Neural cell (in vitro differentiated cells): Measurements from ENCODE around the gene PPP1CA. TPM values are rescaled to one million over a fixed set of nuclear protein-coding genes. Genes with fewer than 3 reads are reported as not detected.

Source experiments
- H2AFZ ChIP-seq: fragments of 200-600, 300-800 bp; sonication (generic), shearing (Covaris generic); 2 replicates; pipeline ENCODE4 v1.6.0; 2014; ENCODE audit warnings: low read depth, mild to moderate bottlenecking, antibody characterized with exemption, low read length, moderate library complexity
- H3F3A ChIP-seq: fragments of 200-600 bp; shearing (Covaris generic); 2 replicates; pipeline ENCODE4 v1.6.1; 2016; ENCODE audit warnings: mild to moderate bottlenecking, moderate library complexity, mixed read lengths, antibody characterized with exemption, low read length; ENCODE audit not compliant: insufficient read depth, poor library complexity, severe bottlenecking
- H3K27ac ChIP-seq: fragments of 200-600, 300-800 bp; sonication (generic), shearing (Covaris generic); 2 replicates; pipeline ENCODE4 v1.5.1; 2014; ENCODE audit warnings: mild to moderate bottlenecking, low read length, moderate library complexity
- H3K27me3 ChIP-seq: fragments of 300-800, 200-600 bp; sonication (generic), shearing (Covaris generic); 2 replicates; pipeline ENCODE4 v1.6.0; 2014; ENCODE audit warnings: mild to moderate bottlenecking, low read depth, low read length, moderate library complexity; ENCODE audit not compliant: insufficient read depth
- H3K36me3 ChIP-seq: fragments of 300-800, 200-600 bp; sonication (generic), shearing (Covaris generic); 2 replicates; pipeline ENCODE4 v1.5.1; 2014; ENCODE audit warnings: mild to moderate bottlenecking, antibody characterized with exemption, low read length, moderate library complexity; ENCODE audit not compliant: insufficient read depth
- H3K4me2 ChIP-seq: fragments of 300-800, 200-600 bp; sonication (generic), shearing (Covaris generic); 2 replicates; pipeline ENCODE4 v1.6.0; 2014; ENCODE audit warnings: mild to moderate bottlenecking, low read length
- H3K4me3 ChIP-seq: fragments of 300-800, 200-600 bp; sonication (generic), shearing (Covaris generic); 2 replicates; pipeline ENCODE4 v1.5.1; 2014; ENCODE audit warnings: mild to moderate bottlenecking, low read length, moderate library complexity
- H3K79me2 ChIP-seq: fragments of 200-600 bp; shearing (Covaris generic); replicated peaks from 2 replicates; pipeline ENCODE4 v1.6.0; 2014; ENCODE audit warnings: mild to moderate bottlenecking, low read length, moderate library complexity; ENCODE audit not compliant: insufficient read depth
- H3K9ac ChIP-seq: fragments of 300-800, 200-600 bp; sonication (generic), shearing (Covaris generic); 2 replicates; pipeline ENCODE4 v1.6.1; 2016; ENCODE audit warnings: mild to moderate bottlenecking, low read length, mixed read lengths
- H3K9me2 ChIP-seq: fragments of 200-600 bp; shearing (Covaris generic); 2 replicates; pipeline ENCODE4 v1.6.1; 2016; ENCODE audit warnings: mild to moderate bottlenecking, low read length, mixed read lengths; ENCODE audit not compliant: insufficient read depth
- H3K9me3 ChIP-seq: fragments of 200-600, 300-800 bp; sonication (generic), shearing (Covaris generic); 2 replicates; pipeline ENCODE4 v1.6.1; 2016; ENCODE audit warnings: mild to moderate bottlenecking, mixed run types, low read length, moderate library complexity, mixed read lengths
- H4K20me1 ChIP-seq: fragments of 200-600 bp; shearing (Covaris generic); 2 replicates; pipeline ENCODE4 v1.6.1; 2016; ENCODE audit warnings: mild to moderate bottlenecking, mixed run types; ENCODE audit not compliant: insufficient read depth
- EP300 ChIP-seq: fragments of 450-650 bp; conservative IDR thresholded peaks from 2 replicates; pipeline ENCODE4 v1.6.1; 2014; ENCODE audit warnings: antibody characterized with exemption, mild to moderate bottlenecking, moderate library complexity; ENCODE audit not compliant: poor library complexity, severe bottlenecking
- EZH2 ChIP-seq: fragments of 200-600, 300-800 bp; shearing (Covaris generic), sonication (generic); IDR thresholded peaks from 2 replicates; pipeline ENCODE4 v1.6.1; 2014; ENCODE audit warnings: antibody characterized with exemption, low read length, borderline replicate concordance, mild to moderate bottlenecking; ENCODE audit not compliant: insufficient read depth, poor library complexity, severe bottlenecking
- MXI1 ChIP-seq: fragments of 450-650 bp; conservative IDR thresholded peaks from 2 replicates; pipeline ENCODE4 v1.6.1; 2014; ENCODE audit warnings: antibody characterized with exemption, mild to moderate bottlenecking; ENCODE audit not compliant: poor library complexity, severe bottlenecking
- POLR2AphosphoS5 ChIP-seq: IDR thresholded peaks from 2 replicates; pipeline ENCODE4 v1.6.1; 2012
- RAD21 ChIP-seq: fragments of 450-650 bp; conservative IDR thresholded peaks from 2 replicates; pipeline ENCODE4 v1.6.1; 2014; ENCODE audit warnings: antibody characterized with exemption, mild to moderate bottlenecking, moderate library complexity
- REST ChIP-seq: IDR thresholded peaks from 2 replicates; pipeline ENCODE4 v1.6.1; 2012; ENCODE audit warnings: borderline replicate concordance
- SMC3 ChIP-seq: fragments of 450-650 bp; conservative IDR thresholded peaks from 2 replicates; pipeline ENCODE4 v1.6.1; 2014; ENCODE audit warnings: antibody characterized with exemption, mild to moderate bottlenecking, moderate library complexity; ENCODE audit not compliant: poor library complexity
- TAF1 ChIP-seq: IDR thresholded peaks from 2 replicates; pipeline ENCODE4 v1.6.1; 2012; ENCODE audit warnings: low read depth
- polyA plus RNA-seq: library from polyadenylated mRNA; depleted of rRNA; stranded (reverse); fragments of >200 nt; gene quantifications from 2 replicates; pipeline ENCODE4 v1.2.3, GENCODE V29; 2014
- TF ChIP-seq, protein P1 (sequence below): fragments of 450-650 bp; IDR thresholded peaks from 2 replicates; pipeline ENCODE4 v1.5.1; 2014; ENCODE audit warnings: antibody characterized with exemption, mild to moderate bottlenecking, moderate library complexity; ENCODE audit not compliant: poor library complexity, severe bottlenecking

Gene PPP1CA
- polyA plus RNA-seq, 1 donor from 2014 or later: 106 TPM

GRCh38 chr11:67410984-67411784, 9.5 kb upstream of the PPP1CA start:
- no peaks in the 10 kb centered on the region for H4K20me1 ChIP-seq
- H3K27me3 ChIP-seq: peaks cover 15% of the 10 kb centered on the region
- no peaks in the 10 kb centered on the region for H3K9me2 ChIP-seq
- H3K4me2 ChIP-seq: no peak overlapping the region
- TF ChIP-seq POLR2AphosphoS5 (no peak), RAD21 (no peak), MXI1 (no peak), EZH2 (no peak), REST (no peak), TAF1 (no peak), EP300 (no peak), SMC3 (no peak)
- TF ChIP-seq, protein P1, sequence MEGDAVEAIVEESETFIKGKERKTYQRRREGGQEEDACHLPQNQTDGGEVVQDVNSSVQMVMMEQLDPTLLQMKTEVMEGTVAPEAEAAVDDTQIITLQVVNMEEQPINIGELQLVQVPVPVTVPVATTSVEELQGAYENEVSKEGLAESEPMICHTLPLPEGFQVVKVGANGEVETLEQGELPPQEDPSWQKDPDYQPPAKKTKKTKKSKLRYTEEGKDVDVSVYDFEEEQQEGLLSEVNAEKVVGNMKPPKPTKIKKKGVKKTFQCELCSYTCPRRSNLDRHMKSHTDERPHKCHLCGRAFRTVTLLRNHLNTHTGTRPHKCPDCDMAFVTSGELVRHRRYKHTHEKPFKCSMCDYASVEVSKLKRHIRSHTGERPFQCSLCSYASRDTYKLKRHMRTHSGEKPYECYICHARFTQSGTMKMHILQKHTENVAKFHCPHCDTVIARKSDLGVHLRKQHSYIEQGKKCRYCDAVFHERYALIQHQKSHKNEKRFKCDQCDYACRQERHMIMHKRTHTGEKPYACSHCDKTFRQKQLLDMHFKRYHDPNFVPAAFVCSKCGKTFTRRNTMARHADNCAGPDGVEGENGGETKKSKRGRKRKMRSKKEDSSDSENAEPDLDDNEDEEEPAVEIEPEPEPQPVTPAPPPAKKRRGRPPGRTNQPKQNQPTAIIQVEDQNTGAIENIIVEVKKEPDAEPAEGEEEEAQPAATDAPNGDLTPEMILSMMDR: no peak
- H3K9me3 ChIP-seq: no peaks in the 10 kb centered on the region
- H3F3A ChIP-seq: no peaks in the 10 kb centered on the region
- H3K79me2 ChIP-seq: no peaks in the 10 kb centered on the region
- no peak overlapping the region for H3K27ac ChIP-seq
- H2AFZ ChIP-seq: no peak overlapping the region
- H3K36me3 ChIP-seq: no peaks in the 10 kb centered on the region
- H3K9ac ChIP-seq: no peak overlapping the region
- H3K4me3 ChIP-seq: no peak overlapping the region

DNA sequence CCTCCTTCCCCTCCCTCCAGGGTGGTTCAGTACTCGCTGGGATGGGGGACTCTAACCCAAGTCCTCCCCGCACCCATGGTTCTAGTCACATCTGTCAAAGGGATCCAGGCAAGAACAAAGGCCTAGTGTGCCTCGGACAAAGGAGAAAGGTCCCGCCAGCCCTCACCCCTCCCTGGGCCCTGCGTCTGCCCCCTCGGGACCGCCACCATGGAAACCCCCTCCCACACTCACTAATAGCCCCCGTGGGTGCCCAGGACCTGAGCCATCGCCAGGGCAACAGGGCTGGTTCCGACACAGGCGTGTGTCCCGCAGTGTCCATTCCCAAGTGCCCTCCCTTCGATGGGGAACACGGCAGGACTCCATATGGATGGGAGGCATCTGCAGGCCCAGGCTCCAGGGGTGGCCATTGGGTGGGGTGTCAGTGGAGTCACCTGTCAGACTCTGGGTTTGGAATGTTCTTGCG, 8.7 kb upstream of the PPP1CA start:
- no peak overlapping the region for H2AFZ ChIP-seq
- H4K20me1 ChIP-seq: no peaks in the 10 kb centered on the region
- no peaks in the 10 kb centered on the region for H3K36me3 ChIP-seq
- no peaks in the 10 kb centered on the region for H3K79me2 ChIP-seq
- H3K4me3 ChIP-seq: no peak overlapping the region
- H3K9ac ChIP-seq: no peak overlapping the region
- H3K9me3 ChIP-seq: no peaks in the 10 kb centered on the region
- H3K27me3 ChIP-seq: peaks cover 11% of the 10 kb centered on the region
- no peaks in the 10 kb centered on the region for H3F3A ChIP-seq
- no peak overlapping the region for H3K27ac ChIP-seq
- TF ChIP-seq SMC3: no peak
- no peak for TF ChIP-seq POLR2AphosphoS5
- TF ChIP-seq, protein P1: no peak
- TF ChIP-seq REST: no peak
- no peak for TF ChIP-seq EZH2
- no peak for TF ChIP-seq MXI1
- TF ChIP-seq RAD21: no peak
- TF ChIP-seq TAF1: no peak
- H3K9me2 ChIP-seq: no peaks in the 10 kb centered on the region
- no peak overlapping the region for H3K4me2 ChIP-seq
